H1 (cell line): ENCODE measurements around the gene UBR7. TPM values are rescaled to one million over a fixed set of nuclear protein-coding genes. Genes with fewer than 3 reads are reported as not detected.

Experiments used
- CTCF ChIA-PET: fragments of 300-600 bp; sonication (Branson Sonifier 250); formaldehyde crosslinking; loops from one replicate; lab custom pipeline; 2021; ENCODE audit not compliant: partially characterized antibody; lab: Charles Lee
- POLR2A ChIA-PET: fragments of 300-600 bp; sonication (Branson Sonifier 250); formaldehyde crosslinking; loops from one replicate; lab custom pipeline; 2021; ENCODE audit warnings: inconsistent platforms; ENCODE audit not compliant: partially characterized antibody; lab: Charles Lee
- DNase-seq, 2 experiments: peaks; one replicate each; pipeline versions ENCODE4 v3.0.0 to v3.0.0-alpha.2; 2010 to 2022; ENCODE audit warnings: low spot score in 2 of 2, low read depth in 1 of 2, mixed read lengths in 1 of 2
- FAIRE-seq: peaks from 2 replicates; lab custom pipeline; 2011; peaks lifted over from hg19 to GRCh38; lab: Jason Lieb, UNC
- H2AFZ ChIP-seq: 2 replicates; pipeline ENCODE4 v1.8.1; 2012; ENCODE audit warnings: low read length, inconsistent platforms
- H2AK5ac ChIP-seq: 2 replicates; pipeline ENCODE4 v1.6.1; 2013; ENCODE audit warnings: low read depth, low read length
- H2BK120ac ChIP-seq: replicated peaks from 2 replicates; pipeline ENCODE3; 2013; ENCODE audit warnings: low read depth, low read length, inconsistent platforms
- H2BK12ac ChIP-seq: 2 replicates; pipeline ENCODE4 v1.6.1; 2013; ENCODE audit warnings: low read depth, low read length
- H2BK15ac ChIP-seq: 2 replicates; pipeline ENCODE4 v1.6.1; 2013; ENCODE audit warnings: low read length
- H2BK20ac ChIP-seq: 2 replicates; pipeline ENCODE4 v1.6.1; 2013; ENCODE audit warnings: low read length
- H2BK5ac ChIP-seq: 2 replicates; pipeline ENCODE4 v1.6.1; 2013; ENCODE audit warnings: low read depth, low read length
- H3K14ac ChIP-seq: 2 replicates; pipeline ENCODE4 v1.6.1; 2013; ENCODE audit warnings: inconsistent platforms; ENCODE audit not compliant: insufficient read length
- H3K18ac ChIP-seq: 2 replicates; pipeline ENCODE4 v1.6.1; 2013; ENCODE audit warnings: low read length; ENCODE audit errors: extremely low read depth
- H3K23ac ChIP-seq: 2 replicates; pipeline ENCODE4 v1.6.1; 2013; ENCODE audit warnings: inconsistent platforms; ENCODE audit not compliant: insufficient read length
- H3K23me2 ChIP-seq: 2 replicates; pipeline ENCODE4 v1.6.1; 2013; ENCODE audit warnings: low read depth, low read length
- H3K27ac ChIP-seq: 2 replicates; pipeline ENCODE4 v1.6.1; 2011; ENCODE audit warnings: low read depth, low read length, inconsistent platforms
- H3K27me3 ChIP-seq, 4 experiments: replicated peaks in 1 of 4; 1 replicate in 1 of 4; 2 replicates in 3 of 4; pipeline versions ENCODE4 v1.6.1 to v1.8.1; 2011 to 2013; ENCODE audit warnings: low read length in 3 of 4, mild to moderate bottlenecking in 3 of 4, inconsistent platforms in 2 of 4, mixed read lengths in 2 of 4, moderate library complexity in 1 of 4; ENCODE audit not compliant: control insufficient read depth in 3 of 4, insufficient read depth in 3 of 4; ENCODE audit errors: extremely low read depth in 1 of 4
- H3K36me3 ChIP-seq, 4 experiments: 2 replicates each; pipeline versions ENCODE4 v1.6.1 to v1.8.1; 2011 to 2013; ENCODE audit warnings: mild to moderate bottlenecking in 4 of 4, low read length in 3 of 4, moderate library complexity in 2 of 4, control low read depth in 1 of 4, inconsistent platforms in 1 of 4; ENCODE audit not compliant: insufficient read depth in 4 of 4, control insufficient read depth in 2 of 4
- H3K4ac ChIP-seq: replicated peaks from 2 replicates; pipeline ENCODE3; 2013; ENCODE audit warnings: low read length, low read depth, mixed read lengths, inconsistent platforms; ENCODE audit not compliant: insufficient read length
- H3K4me1 ChIP-seq, 4 experiments: replicated peaks in 1 of 4; 1 replicate in 1 of 4; 2 replicates in 3 of 4; pipeline versions ENCODE4 v1.6.1 to v1.8.1; 2011 to 2013; ENCODE audit warnings: low read length in 3 of 4, inconsistent platforms in 2 of 4, mixed read lengths in 1 of 4; ENCODE audit not compliant: insufficient read depth in 4 of 4, control insufficient read depth in 3 of 4
- H3K4me2 ChIP-seq, 2 experiments: 2 replicates each; pipeline versions ENCODE4 v1.6.1 to v1.8.1; 2011 to 2013; ENCODE audit warnings: low read depth in 2 of 2, low read length in 2 of 2, control low read depth in 1 of 2, inconsistent platforms in 1 of 2, mild to moderate bottlenecking in 1 of 2; ENCODE audit not compliant: insufficient read depth in 1 of 2
- H3K4me3 ChIP-seq, 4 experiments: fragments of 200-600, 300-600 bp in 1 of 4; sonication (generic), shearing (Covaris generic), sonication (Bioruptor Twin) in 1 of 4; 2 replicates each; pipeline versions ENCODE4 v1.5.1 to v1.8.1; 2011 to 2016; ENCODE audit warnings: low read length in 4 of 4, low read depth in 3 of 4, control low read depth in 2 of 4, inconsistent platforms in 2 of 4, mild to moderate bottlenecking in 2 of 4, mixed read lengths in 1 of 4, moderate library complexity in 1 of 4; ENCODE audit not compliant: insufficient read depth in 2 of 4; ENCODE audit errors: extremely low read depth in 1 of 4
- H3K56ac ChIP-seq: replicated peaks from 2 replicates; pipeline ENCODE3; 2013; ENCODE audit warnings: low read depth, mild to moderate bottlenecking, mixed read lengths, low read length, inconsistent platforms; ENCODE audit not compliant: insufficient read length
- H3K79me1 ChIP-seq: 2 replicates; pipeline ENCODE4 v1.6.1; 2013; ENCODE audit warnings: low read depth, low read length, control low read depth
- H3K79me2 ChIP-seq, 2 experiments: 2 replicates each; pipeline versions ENCODE4 v1.6.1 to v1.8.1; 2012 to 2013; ENCODE audit warnings: low read length in 2 of 2, mild to moderate bottlenecking in 2 of 2, inconsistent platforms in 1 of 2; ENCODE audit not compliant: insufficient read depth in 2 of 2, control insufficient read depth in 1 of 2
- H3K9ac ChIP-seq, 4 experiments: replicated peaks in 1 of 4; 1 replicate in 1 of 4; 2 replicates in 3 of 4; pipeline versions ENCODE4 v1.6.1 to v1.8.1; 2011 to 2013; ENCODE audit warnings: low read depth in 3 of 4, low read length in 3 of 4, control low read depth in 2 of 4, mild to moderate bottlenecking in 2 of 4, moderate library complexity in 2 of 4, inconsistent platforms in 1 of 4; ENCODE audit errors: extremely low read depth in 1 of 4
- H3K9me3 ChIP-seq, 2 experiments: 2 replicates each; pipeline versions ENCODE4 v1.6.1 to v1.8.1; 2012 to 2013; ENCODE audit warnings: mild to moderate bottlenecking in 2 of 2, moderate library complexity in 2 of 2, control low read depth in 1 of 2, inconsistent platforms in 1 of 2, low read depth in 1 of 2, low read length in 1 of 2, mixed read lengths in 1 of 2; ENCODE audit not compliant: insufficient read depth in 2 of 2
- H4K20me1 ChIP-seq, 2 experiments: replicated peaks in 1 of 2; 2 replicates each; pipeline versions ENCODE3 to v1.8.1; 2011 to 2013; ENCODE audit warnings: inconsistent platforms in 2 of 2, low read length in 2 of 2, mild to moderate bottlenecking in 1 of 2; ENCODE audit not compliant: insufficient read depth in 2 of 2, control insufficient read depth in 1 of 2
- H4K5ac ChIP-seq: 2 replicates; pipeline ENCODE4 v1.6.1; 2013; ENCODE audit warnings: low read length, low read depth, mixed read lengths, inconsistent platforms; ENCODE audit not compliant: insufficient read length
- H4K8ac ChIP-seq: 2 replicates; pipeline ENCODE4 v1.8.0; 2013; ENCODE audit warnings: mild to moderate bottlenecking, moderate library complexity, low read length, inconsistent platforms; ENCODE audit not compliant: insufficient read depth; ENCODE audit errors: extremely low read depth
- H4K91ac ChIP-seq: replicated peaks from 2 replicates; pipeline ENCODE3; 2013; ENCODE audit warnings: low read length, mixed read lengths, inconsistent platforms; ENCODE audit not compliant: insufficient read length
- CREB1 ChIP-seq: IDR thresholded peaks from 2 replicates; pipeline ENCODE4 v1.6.1; 2012; ENCODE audit warnings: inconsistent platforms
- GABPA ChIP-seq: IDR thresholded peaks from 2 replicates; pipeline ENCODE4 v1.6.1; 2011; ENCODE audit warnings: mild to moderate bottlenecking, low read length, moderate library complexity, borderline replicate concordance; ENCODE audit not compliant: insufficient read depth
- GTF2F1 ChIP-seq: IDR thresholded peaks from 2 replicates; pipeline ENCODE4 v1.6.1; 2012; ENCODE audit warnings: low read depth, low read length, improper control_type of control experiment, borderline replicate concordance
- KDM4A ChIP-seq: IDR thresholded peaks from one replicate; pipeline ENCODE4 v1.7.1; 2012; ENCODE audit warnings: low read depth, mild to moderate bottlenecking, moderate library complexity, low read length, inconsistent platforms; ENCODE audit not compliant: severe bottlenecking
- SIN3A ChIP-seq, 2 experiments: IDR thresholded peaks in 1 of 2; conservative IDR thresholded peaks in 1 of 2; 2 replicates each; pipeline ENCODE4 v1.6.1; 2011 to 2012; ENCODE audit warnings: low read length in 2 of 2, improper control_type of control experiment in 1 of 2, low read depth in 1 of 2, mild to moderate bottlenecking in 1 of 2
- SUZ12 ChIP-seq: fragments of 200-600 bp; sonication (generic); IDR thresholded peaks from 2 replicates; pipeline ENCODE4 v1.6.1; 2012; ENCODE audit warnings: mild to moderate bottlenecking, inconsistent platforms, low read length, moderate library complexity, mixed read lengths
- TCF12 ChIP-seq: IDR thresholded peaks from 2 replicates; pipeline ENCODE4 v1.6.1; 2011; ENCODE audit warnings: low read depth, mild to moderate bottlenecking, low read length
- USF2 ChIP-seq: IDR thresholded peaks from 2 replicates; pipeline ENCODE4 v1.6.1; 2011; ENCODE audit warnings: low read length, improper control_type of control experiment
- WGBS, 2 experiments: shearing (Covaris generic) in 1 of 2; methylation state at CpG; one replicate each; pipeline versions ENCODE4 v1.1.6 to v1.1.7; 2013 to 2015; ENCODE audit warnings: low lambda C conversion rate in 2 of 2, mixed read lengths in 2 of 2, inconsistent platforms in 1 of 2, low coverage in 1 of 2, missing lambda C conversion rate in 1 of 2; ENCODE audit not compliant: insufficient replicate concordance in 2 of 2, insufficient coverage in 1 of 2, insufficient read length in 1 of 2; ENCODE audit errors: extremely low coverage in 1 of 2, missing lambda C conversion rate in 1 of 2; 5-methylcytosine and 5-hydroxymethylcytosine counted together
- polyA plus RNA-seq, 7 experiments: library from polyadenylated mRNA; depleted of rRNA in 3 of 7; stranded (reverse) in 5 of 7; unstranded in 2 of 7; fragments of >200 nt in 5 of 7; fragments of 200-250 nt in 2 of 7; gene quantifications; 1 replicate in 5 of 7; 2 replicates in 1 of 7; 4 replicates in 1 of 7; pipeline versions ENCODE4 v1.2.1 to v1.2.3, GENCODE V29; 2011 to 2013; ENCODE audit warnings: missing spikeins in 2 of 7, mixed read lengths in 2 of 7
- total RNA-seq: library from RNA; stranded (reverse); fragmentation: NEBNext Ultra II Directional; extraction: Animal tissue kit (Norgen Biotek cat#: 25700); gene quantifications from 2 replicates; pipeline ENCODE4 v1.2.1, GENCODE V29; 2021

UBR7 gene
- total and polyA plus RNA-seq, 2 of the 8 experiments (the other 6 are each of a cell fraction or from before 2014, with no cell fraction given): 20.1 to 28.4 TPM

GRCh38 chr14:93163564-93163963 is 43.5 kb upstream of the UBR7 start:
- CTCF ChIA-PET: interaction anchor here (0.6 to 1.4 kb wide), 7 partner anchors 11 to 219 kb away, joined by 3 to 7 read pairs (median 3); no protein-coding TSS in a partner anchor
- no peak for FAIRE-seq
- no peaks in the 10 kb centered on the region for H3K23me2 ChIP-seq

More at GRCh38 chr14:93163564-93163963, 43.5 kb upstream of the UBR7 start:
- H3K9ac ChIP-seq: no peak overlapping the region
- H3K23ac ChIP-seq: no peak overlapping the region
- no peaks in the 10 kb centered on the region; a peak in 2 of 7 replicates for H3K4me1 ChIP-seq
- no peak overlapping the region for H2BK15ac ChIP-seq
- peaks cover 0 to 1% of the 10 kb centered on the region in 2 experiments for H4K20me1 ChIP-seq
- no peaks in the 10 kb centered on the region for H3K36me3 ChIP-seq
- H3K27me3 ChIP-seq: no peaks in the 10 kb centered on the region
- no peaks in the 10 kb centered on the region for H3K79me2 ChIP-seq
- H3K79me1 ChIP-seq: no peaks in the 10 kb centered on the region
- H3K4me3 ChIP-seq: no peak overlapping the region
- H2BK12ac ChIP-seq: no peak overlapping the region
- no peak overlapping the region for H2BK120ac ChIP-seq
- H3K4me2 ChIP-seq: no peak overlapping the region
- WGBS, 2 experiments: 84% methylated on average over 5 of the region's 5 CpGs; no CpG with 5 or more reads in 1 of the 2 experiments
- no peak overlapping the region for H4K5ac ChIP-seq
- no peak overlapping the region for H3K56ac ChIP-seq
- no peak overlapping the region for H2AFZ ChIP-seq
- POLR2A ChIA-PET: no interaction called here
- no peak for DNase-seq
- H3K27ac ChIP-seq: no peak overlapping the region
- H2BK20ac ChIP-seq: no peak overlapping the region
- H3K14ac ChIP-seq: no peak overlapping the region
- H2AK5ac ChIP-seq: no peak overlapping the region
- H3K18ac ChIP-seq: no peak overlapping the region
- H4K8ac ChIP-seq: no peak overlapping the region
- no peak overlapping the region for H4K91ac ChIP-seq
- H2BK5ac ChIP-seq: no peak overlapping the region
- H3K4ac ChIP-seq: no peak overlapping the region
- no peak for TF ChIP-seq GTF2F1
- no peak for TF ChIP-seq SIN3A (conservative IDR thresholded peaks at IDR 0.05 in 1 of 2, IDR thresholded peaks at IDR 0.05 in 1 of 2; ENCODE audit: low read depth in 1 of 2, low read length in 2 of 2)
- TF ChIP-seq SUZ12: no peak
- no peak for TF ChIP-seq TCF12
- TF ChIP-seq KDM4A: no peak
- TF ChIP-seq USF2: no peak
- no peak for TF ChIP-seq GABPA
- no peak for TF ChIP-seq CREB1
- H3K9me3 ChIP-seq: no peaks in the 10 kb centered on the region
